Measurements from ENCODE around the gene SERPINB12. TPM values are rescaled to one million over a fixed set of nuclear protein-coding genes. Genes with fewer than 3 reads are reported as not detected.

The SERPINB12 gene
- total and polyA plus RNA-seq, 10 of the 15 experiments (the other 5 are each of a cell fraction or from before 2014, with no cell fraction given), result not detected

GRCh38 chr18:63586966-63587365 lies 44.8 kb downstream of the SERPINB12 start, which contains the start of gene SERPINB13 (continued):
- TF ChIP-seq SREBF2 (IDR thresholded peaks at IDR 0.05; ENCODE audit: low read length) (no peak), CHD4 (IDR thresholded peaks at IDR 0.05) (no peak), POLR2AphosphoS2 (IDR thresholded peaks at IDR 0.05; ENCODE audit: low read depth, low read length) (no peak)

DNA sequence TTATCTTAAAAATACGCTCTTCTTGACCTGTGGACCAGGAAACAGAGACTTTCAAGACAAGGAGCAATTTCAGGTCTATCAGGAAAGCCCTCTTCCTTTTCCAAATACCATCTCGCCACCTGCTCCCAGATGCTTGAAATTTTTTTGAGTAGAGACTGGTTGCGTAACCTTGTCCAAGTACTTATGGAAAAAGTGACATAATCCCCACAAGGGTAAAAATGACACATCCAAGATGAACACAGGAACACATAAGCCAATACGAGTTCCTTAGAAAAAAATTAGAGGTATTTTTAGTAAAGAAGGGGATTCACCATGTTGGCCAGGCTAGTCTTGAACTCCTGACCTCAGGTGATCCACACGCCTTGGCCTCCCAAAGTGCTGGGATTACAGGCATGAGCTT lies 46.7 kb downstream of the SERPINB12 start:
- no peak overlapping the region for H3K4me3 ChIP-seq
- no peaks in the 10 kb centered on the region for H4K20me1 ChIP-seq (ENCODE audit: control insufficient read depth, insufficient read depth)
- no TSS peak for BruUV-seq (replicated peaks)
- TF ChIP-seq FOS (IDR thresholded peaks at IDR 0.05; ENCODE audit: borderline replicate concordance, extremely low read depth, insufficient read length) (no peak), HDAC2 (IDR thresholded peaks at IDR 0.05) (no peak), SMC3 (IDR thresholded peaks at IDR 0.05; ENCODE audit: borderline replicate concordance, low read length) (no peak), ZNF687 (IDR thresholded peaks at IDR 0.05) (no peak), BMI1 (IDR thresholded peaks at IDR 0.05; ENCODE audit: borderline replicate concordance) (no peak)
- TF ChIP-seq, protein P1, sequence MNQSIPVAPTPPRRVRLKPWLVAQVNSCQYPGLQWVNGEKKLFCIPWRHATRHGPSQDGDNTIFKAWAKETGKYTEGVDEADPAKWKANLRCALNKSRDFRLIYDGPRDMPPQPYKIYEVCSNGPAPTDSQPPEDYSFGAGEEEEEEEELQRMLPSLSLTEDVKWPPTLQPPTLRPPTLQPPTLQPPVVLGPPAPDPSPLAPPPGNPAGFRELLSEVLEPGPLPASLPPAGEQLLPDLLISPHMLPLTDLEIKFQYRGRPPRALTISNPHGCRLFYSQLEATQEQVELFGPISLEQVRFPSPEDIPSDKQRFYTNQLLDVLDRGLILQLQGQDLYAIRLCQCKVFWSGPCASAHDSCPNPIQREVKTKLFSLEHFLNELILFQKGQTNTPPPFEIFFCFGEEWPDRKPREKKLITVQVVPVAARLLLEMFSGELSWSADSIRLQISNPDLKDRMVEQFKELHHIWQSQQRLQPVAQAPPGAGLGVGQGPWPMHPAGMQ (IDR thresholded peaks at IDR 0.05; ENCODE audit: borderline replicate concordance), result no peak
- POLR2A ChIA-PET, result no interaction called here
- SMC1A ChIA-PET (ENCODE audit: uncharacterized antibody, unreplicated experiment), result no interaction called here
- RAD21 ChIA-PET (ENCODE audit: unreplicated experiment), result no interaction called here
- DNase-seq (ENCODE audit: low read depth, low spot score), result no peak
- H3K27me3 ChIP-seq (replicated peaks in 1 of 2; ENCODE audit: control insufficient read depth in 2 of 2, insufficient read depth in 2 of 2, low read length in 1 of 2), result peaks cover 0 to 3% of the 10 kb centered on the region in 2 experiments; a peak in 3 of 4 replicates
- H2AFZ ChIP-seq (ENCODE audit: control insufficient read depth, low read depth, low read length), result no peak overlapping the region
- CTCF ChIA-PET, result no interaction called here
- no peak for FAIRE-seq
- 4% methylated on average over 5 of the region's 5 CpGs for WGBS (ENCODE audit: insufficient coverage, insufficient replicate concordance, low lambda C conversion rate, missing lambda C conversion rate)
- no peak overlapping the region for H3K4me2 ChIP-seq (ENCODE audit: control insufficient read depth, insufficient read depth)
- H3K9ac ChIP-seq (ENCODE audit: control insufficient read depth, insufficient read depth, low read length), result no peak overlapping the region
- H3K9me3 ChIP-seq (replicated peaks; ENCODE audit: control insufficient read depth, insufficient read depth, low read length), result no peaks in the 10 kb centered on the region
- H3K27ac ChIP-seq (ENCODE audit: control insufficient read depth, insufficient read depth), result no peak overlapping the region
- intact Hi-C loops (cut with micrococcal nuclease; ENCODE audit: unreplicated experiment), result no loop called here
- no peaks in the 10 kb centered on the region for H3K4me1 ChIP-seq (ENCODE audit: control insufficient read depth, insufficient read depth, low read length)
- ATAC-seq, result no peak
- no peaks in the 10 kb centered on the region for H3K79me2 ChIP-seq (ENCODE audit: control insufficient read depth, insufficient read depth, low read length)
- in situ Hi-C loops (cut with MboI), result no loop called here
- H3K36me3 ChIP-seq (ENCODE audit: control insufficient read depth in 2 of 2, insufficient read depth in 2 of 2, low read length in 1 of 2), result no peaks in the 10 kb centered on the region

All from GM12878 (cell line).